GM23338 (cell line): Measurements from ENCODE around the gene IQGAP2. TPM values are rescaled to one million over a fixed set of nuclear protein-coding genes. Genes with fewer than 3 reads are reported as not detected.

Experiments
- ATAC-seq: fragments of 200-7000 bp; cut with Tn5 transposase; 3 replicates; pipeline ENCODE4 v1.9.1; 2020
- DNase-seq: peaks from one replicate; pipeline ENCODE4 v3.0.0-alpha.2; 2015; ENCODE audit warnings: low spot score
- H2AFZ ChIP-seq: fragments of 200-600 bp; sonication (generic); 2 replicates; pipeline ENCODE4 v1.8.0; 2016; ENCODE audit warnings: antibody characterized with exemption, mild to moderate bottlenecking, moderate library complexity
- H3F3A ChIP-seq: fragments of 200-600 bp; sonication (generic); replicated peaks from 2 replicates; pipeline ENCODE4 v1.8.0; 2017; ENCODE audit warnings: antibody characterized with exemption, mixed run types, low read depth
- H3K27ac ChIP-seq: fragments of 200-600 bp; sonication (generic); 2 replicates; pipeline ENCODE4 v1.6.1; 2016; ENCODE audit warnings: low read depth
- H3K27me3 ChIP-seq: fragments of 200-600 bp; sonication (generic); 2 replicates; pipeline ENCODE4 v1.8.0; 2016; ENCODE audit warnings: mild to moderate bottlenecking, mixed run types, moderate library complexity; ENCODE audit not compliant: insufficient read depth
- H3K36me3 ChIP-seq: fragments of 200-600 bp; sonication (generic); 2 replicates; pipeline ENCODE4 v1.8.0; 2016; ENCODE audit warnings: mild to moderate bottlenecking; ENCODE audit not compliant: insufficient read depth
- H3K4me1 ChIP-seq: fragments of 200-600 bp; sonication (generic); 2 replicates; pipeline ENCODE4 v1.8.0; 2016; ENCODE audit warnings: mild to moderate bottlenecking, moderate library complexity; ENCODE audit not compliant: insufficient read depth
- H3K4me2 ChIP-seq: fragments of 200-600 bp; sonication (generic); 2 replicates; pipeline ENCODE4 v1.7.1; 2017; ENCODE audit warnings: mixed run types
- H3K4me3 ChIP-seq: fragments of 200-600 bp; sonication (generic); 2 replicates; pipeline ENCODE4 v1.6.1; 2016; ENCODE audit warnings: mixed run types
- H3K79me2 ChIP-seq: fragments of 200-600 bp; sonication (generic); replicated peaks from 2 replicates; pipeline ENCODE4 v1.8.0; 2017; ENCODE audit warnings: mild to moderate bottlenecking; ENCODE audit not compliant: insufficient read depth
- H3K9me2 ChIP-seq: fragments of 200-600 bp; sonication (generic); 2 replicates; pipeline ENCODE4 v1.8.0; 2017; ENCODE audit not compliant: insufficient read depth
- H4K20me1 ChIP-seq: fragments of 200-600 bp; sonication (generic); replicated peaks from 2 replicates; pipeline ENCODE4 v1.8.0; 2017; ENCODE audit warnings: mild to moderate bottlenecking; ENCODE audit not compliant: insufficient read depth
- H3K27ac Mint-ChIP-seq: 2 replicates; pipeline ENCODE4 v1.8.0; 2020; ENCODE audit warnings: inconsistent platforms, mild to moderate bottlenecking, moderate library complexity, mixed read lengths
- H3K27me3 Mint-ChIP-seq: 3 replicates; pipeline ENCODE4 v1.8.0; 2022; ENCODE audit warnings: low read depth, mild to moderate bottlenecking, moderate library complexity, mixed read lengths, inconsistent platforms; ENCODE audit not compliant: insufficient read depth, poor library complexity
- H3K36me3 Mint-ChIP-seq: 3 replicates; pipeline ENCODE4 v1.8.0; 2021; ENCODE audit warnings: low read depth, mild to moderate bottlenecking, inconsistent platforms, moderate library complexity, mixed read lengths
- H3K4me1 Mint-ChIP-seq: 3 replicates; pipeline ENCODE4 v1.8.0; 2020; ENCODE audit warnings: mild to moderate bottlenecking, inconsistent platforms, mixed read lengths
- H3K4me3 Mint-ChIP-seq: 3 replicates; pipeline ENCODE4 v1.8.0; 2021; ENCODE audit warnings: moderate library complexity, mild to moderate bottlenecking, inconsistent platforms, mixed read lengths
- H3K9me3 Mint-ChIP-seq: 3 replicates; pipeline ENCODE4 v1.8.0; 2020; ENCODE audit warnings: moderate library complexity, mild to moderate bottlenecking, inconsistent platforms, mixed read lengths
- CREB1 ChIP-seq: fragments of 250-450 bp; sonication (Bioruptor Pico); IDR thresholded peaks from 2 replicates; pipeline ENCODE4 v1.5.0; 2020; ENCODE audit warnings: low read depth, mild to moderate bottlenecking, moderate library complexity
- CTCF ChIP-seq, 2 experiments: fragments of 200-600 bp in 1 of 2; sonication (generic) in 1 of 2; conservative IDR thresholded peaks; 2 replicates each; pipeline versions ENCODE4 v1.5.1 to v1.6.1; 2016 to 2017; ENCODE audit warnings: antibody characterized with exemption in 2 of 2, low read depth in 2 of 2, mild to moderate bottlenecking in 2 of 2, moderate library complexity in 1 of 2
- EZH2 ChIP-seq: fragments of 200-600 bp; sonication (generic); IDR thresholded peaks from one replicate; pipeline ENCODE4 v1.8.0; 2017; ENCODE audit warnings: antibody characterized with exemption, mild to moderate bottlenecking, low read depth; ENCODE audit not compliant: unreplicated experiment
- EZH2phosphoT487 ChIP-seq: fragments of 200-600 bp; sonication (generic); IDR thresholded peaks from one replicate; pipeline ENCODE4 v1.8.1; 2018; ENCODE audit warnings: antibody characterized with exemption; ENCODE audit not compliant: unreplicated experiment
- NANOG ChIP-seq: IDR thresholded peaks from 2 replicates; pipeline ENCODE4 v1.6.1; 2016; ENCODE audit warnings: antibody characterized with exemption, borderline replicate concordance
- ZNF114 ChIP-seq: fragments of 250-450 bp; sonication (Bioruptor Pico); IDR thresholded peaks from 2 replicates; pipeline ENCODE4 v1.5.0; 2020; ENCODE audit warnings: mild to moderate bottlenecking, moderate library complexity
- polyA plus RNA-seq: library from polyadenylated mRNA; unstranded; fragments of >200 nt; fragmentation: Nextera tagmentation; extraction: Ambion mirVana; gene quantifications from 2 replicates; pipeline ENCODE4 v1.2.1, GENCODE V29; 2016
- total RNA-seq: library from RNA; depleted of rRNA; stranded (reverse); fragments of >200 nt; shearing (Covaris generic); gene quantifications from 2 replicates; pipeline ENCODE4 v1.2.3, GENCODE V29; 2014
- TF ChIP-seq, protein P1 (sequence below): IDR thresholded peaks from one replicate; pipeline ENCODE4 v1.6.1; 2018; ENCODE audit warnings: antibody characterized with exemption; ENCODE audit not compliant: unreplicated experiment
- TF ChIP-seq, protein P2 (sequence below): IDR thresholded peaks from 2 replicates; pipeline ENCODE4 v1.6.1; 2016; ENCODE audit warnings: antibody characterized with exemption

Gene IQGAP2
- total and polyA plus RNA-seq, 2 experiments from 2014 or later, result 60.0 to 86.5 TPM

DNA sequence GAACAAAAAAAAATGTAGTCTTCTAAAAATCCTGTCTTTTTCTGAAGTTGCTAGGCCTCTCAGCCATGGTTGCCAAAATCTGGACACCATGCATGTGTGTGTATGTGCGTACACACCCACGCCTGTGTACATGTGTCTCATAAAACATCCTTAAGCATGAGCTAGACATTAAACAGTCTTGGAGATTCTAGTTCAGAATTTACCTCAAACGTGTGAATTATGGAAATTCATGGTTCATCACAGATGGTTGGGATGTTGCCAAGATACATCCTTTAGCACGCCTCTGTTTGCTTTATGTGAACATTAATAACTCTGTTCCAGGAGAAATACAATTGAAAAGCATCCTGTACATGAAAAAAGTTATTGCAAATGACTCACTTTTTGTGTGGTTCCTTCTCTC lies 167.1 kb downstream of the IQGAP2 start (continued):
- TF ChIP-seq, protein P1, sequence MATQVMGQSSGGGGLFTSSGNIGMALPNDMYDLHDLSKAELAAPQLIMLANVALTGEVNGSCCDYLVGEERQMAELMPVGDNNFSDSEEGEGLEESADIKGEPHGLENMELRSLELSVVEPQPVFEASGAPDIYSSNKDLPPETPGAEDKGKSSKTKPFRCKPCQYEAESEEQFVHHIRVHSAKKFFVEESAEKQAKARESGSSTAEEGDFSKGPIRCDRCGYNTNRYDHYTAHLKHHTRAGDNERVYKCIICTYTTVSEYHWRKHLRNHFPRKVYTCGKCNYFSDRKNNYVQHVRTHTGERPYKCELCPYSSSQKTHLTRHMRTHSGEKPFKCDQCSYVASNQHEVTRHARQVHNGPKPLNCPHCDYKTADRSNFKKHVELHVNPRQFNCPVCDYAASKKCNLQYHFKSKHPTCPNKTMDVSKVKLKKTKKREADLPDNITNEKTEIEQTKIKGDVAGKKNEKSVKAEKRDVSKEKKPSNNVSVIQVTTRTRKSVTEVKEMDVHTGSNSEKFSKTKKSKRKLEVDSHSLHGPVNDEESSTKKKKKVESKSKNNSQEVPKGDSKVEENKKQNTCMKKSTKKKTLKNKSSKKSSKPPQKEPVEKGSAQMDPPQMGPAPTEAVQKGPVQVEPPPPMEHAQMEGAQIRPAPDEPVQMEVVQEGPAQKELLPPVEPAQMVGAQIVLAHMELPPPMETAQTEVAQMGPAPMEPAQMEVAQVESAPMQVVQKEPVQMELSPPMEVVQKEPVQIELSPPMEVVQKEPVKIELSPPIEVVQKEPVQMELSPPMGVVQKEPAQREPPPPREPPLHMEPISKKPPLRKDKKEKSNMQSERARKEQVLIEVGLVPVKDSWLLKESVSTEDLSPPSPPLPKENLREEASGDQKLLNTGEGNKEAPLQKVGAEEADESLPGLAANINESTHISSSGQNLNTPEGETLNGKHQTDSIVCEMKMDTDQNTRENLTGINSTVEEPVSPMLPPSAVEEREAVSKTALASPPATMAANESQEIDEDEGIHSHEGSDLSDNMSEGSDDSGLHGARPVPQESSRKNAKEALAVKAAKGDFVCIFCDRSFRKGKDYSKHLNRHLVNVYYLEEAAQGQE, result no peak
- TF ChIP-seq CREB1, result no peak
- TF ChIP-seq EZH2, result no peak
- TF ChIP-seq EZH2phosphoT487, result no peak
- TF ChIP-seq ZNF114 (CRISPR knock-in tag), result no peak
- TF ChIP-seq NANOG, result no peak
- TF ChIP-seq, protein P2, sequence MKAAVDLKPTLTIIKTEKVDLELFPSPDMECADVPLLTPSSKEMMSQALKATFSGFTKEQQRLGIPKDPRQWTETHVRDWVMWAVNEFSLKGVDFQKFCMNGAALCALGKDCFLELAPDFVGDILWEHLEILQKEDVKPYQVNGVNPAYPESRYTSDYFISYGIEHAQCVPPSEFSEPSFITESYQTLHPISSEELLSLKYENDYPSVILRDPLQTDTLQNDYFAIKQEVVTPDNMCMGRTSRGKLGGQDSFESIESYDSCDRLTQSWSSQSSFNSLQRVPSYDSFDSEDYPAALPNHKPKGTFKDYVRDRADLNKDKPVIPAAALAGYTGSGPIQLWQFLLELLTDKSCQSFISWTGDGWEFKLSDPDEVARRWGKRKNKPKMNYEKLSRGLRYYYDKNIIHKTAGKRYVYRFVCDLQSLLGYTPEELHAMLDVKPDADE, result no peak

- no peaks in the 10 kb centered on the region for H3F3A ChIP-seq
- no peak overlapping the region for H3K4me2 ChIP-seq
- DNase-seq (no peak), ATAC-seq (no peak)
- H3K4me1 ChIP-seq, result no peaks in the 10 kb centered on the region
- no peak overlapping the region for H2AFZ ChIP-seq
- no peaks in the 10 kb centered on the region for H3K4me1 Mint-ChIP-seq
- no peaks in the 10 kb centered on the region for H3K36me3 ChIP-seq
- H3K36me3 Mint-ChIP-seq, result no peaks in the 10 kb centered on the region
- H3K4me3 Mint-ChIP-seq, result no peak overlapping the region
- H3K9me3 Mint-ChIP-seq, result no peaks in the 10 kb centered on the region
- TF ChIP-seq, protein P2, result no peak
- TF ChIP-seq CTCF (conservative IDR thresholded peaks at IDR 0.05; ENCODE audit: low read depth in 2 of 2) (peak in 1 of 2 experiments; percentile 39; a peak in 2 of 4 replicates), CREB1 (no peak), EZH2 (no peak)
- no peaks in the 10 kb centered on the region for H3K79me2 ChIP-seq
- H3K27me3 Mint-ChIP-seq, result no peaks in the 10 kb centered on the region
- H3K27me3 ChIP-seq, result no peaks in the 10 kb centered on the region
- no peaks in the 10 kb centered on the region for H3K9me2 ChIP-seq
- no peak overlapping the region for H3K27ac Mint-ChIP-seq
- H3K27ac ChIP-seq, result no peak overlapping the region
- H4K20me1 ChIP-seq, result no peaks in the 10 kb centered on the region
- H3K4me3 ChIP-seq, result no peak overlapping the region
Observed at GRCh38 chr5:76571559-76571958, 168.5 kb downstream of the IQGAP2 start.
